ENCODE measurements around the gene ANXA1.

Gene ANXA1

DNA sequence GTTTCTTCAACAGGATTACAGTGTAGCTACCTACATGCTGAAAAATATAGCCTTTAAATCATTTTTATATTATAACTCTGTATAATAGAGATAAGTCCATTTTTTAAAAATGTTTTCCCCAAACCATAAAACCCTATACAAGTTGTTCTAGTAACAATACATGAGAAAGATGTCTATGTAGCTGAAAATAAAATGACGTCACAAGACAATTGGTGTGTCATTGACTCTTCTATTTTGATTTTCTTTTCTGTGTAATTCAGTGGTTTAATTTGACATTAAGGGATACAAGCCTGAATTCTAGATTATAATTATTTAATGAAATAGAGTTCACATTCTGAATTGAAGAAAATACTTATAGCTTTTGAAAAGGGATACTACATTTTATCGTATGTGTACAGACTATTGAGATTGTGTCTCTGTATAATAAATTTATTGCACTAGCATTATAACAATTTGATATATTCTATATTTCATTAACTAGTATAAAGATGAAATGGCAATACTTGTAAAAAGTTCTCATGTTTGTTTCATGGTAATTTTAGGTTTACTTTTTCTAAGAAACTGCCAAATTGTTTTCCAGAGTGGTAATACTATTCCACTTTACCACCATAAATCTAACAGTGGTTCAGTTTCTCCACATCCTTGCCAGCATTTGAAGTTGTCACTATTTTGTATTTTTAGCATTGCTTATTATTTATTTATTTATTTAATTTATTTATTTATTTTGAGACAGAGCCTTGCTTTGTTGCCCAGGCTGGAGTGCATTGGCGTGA is 18.7 kb downstream of the ANXA1 start:
- DNase-seq, result no peak

DNA sequence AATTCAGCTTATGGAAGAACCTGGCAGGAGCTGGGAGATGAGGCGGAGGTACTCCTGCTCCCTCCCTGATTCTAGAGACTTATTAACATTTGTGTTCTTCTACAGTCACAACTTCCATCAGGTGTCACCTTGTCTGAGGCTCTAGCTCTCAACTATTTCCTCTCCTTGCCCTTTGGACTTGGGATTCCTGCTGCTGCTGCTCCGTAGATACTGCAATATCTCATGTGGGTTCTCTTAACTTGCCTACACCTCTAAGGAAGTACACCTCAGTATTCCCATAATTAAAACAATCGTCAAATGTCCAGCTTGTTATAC is 21.2 kb downstream of the ANXA1 start:
- no peak for DNase-seq

DNA sequence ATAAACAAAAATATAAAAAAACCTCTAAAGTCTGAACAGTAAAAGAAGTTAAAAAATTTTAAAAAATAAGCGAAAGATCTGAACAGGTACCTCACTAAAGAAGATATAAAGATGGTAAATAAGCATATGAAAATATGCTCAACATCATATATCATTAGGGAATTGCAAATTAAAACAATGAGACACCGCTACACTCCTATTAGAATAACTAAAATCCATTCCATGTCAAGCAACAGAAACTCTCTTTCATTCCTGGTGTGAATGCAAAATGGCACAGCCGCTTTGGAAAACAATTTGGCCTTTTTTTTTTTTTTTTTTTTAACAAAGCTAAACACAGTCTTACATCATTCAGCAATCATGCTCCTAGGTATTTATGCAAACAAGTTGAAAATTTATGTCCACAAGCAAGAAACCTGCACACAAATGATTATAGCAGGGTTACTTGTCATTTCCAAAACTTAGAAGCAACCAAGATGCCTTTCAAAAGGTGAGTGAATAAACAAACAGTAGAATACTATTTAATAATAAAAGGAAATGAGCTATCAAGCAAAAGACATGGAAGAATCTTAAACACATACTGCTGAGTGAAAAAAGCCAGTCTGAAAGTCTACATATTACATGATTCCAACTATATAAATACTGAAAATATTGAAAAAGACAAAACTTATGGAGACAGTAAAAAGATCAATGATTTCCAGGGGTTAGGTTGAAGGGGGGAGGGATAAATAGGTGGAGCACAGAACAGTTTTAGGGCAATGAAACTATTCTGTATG is 22.1 kb downstream of the ANXA1 start:
- DNase-seq, result no peak

DNA sequence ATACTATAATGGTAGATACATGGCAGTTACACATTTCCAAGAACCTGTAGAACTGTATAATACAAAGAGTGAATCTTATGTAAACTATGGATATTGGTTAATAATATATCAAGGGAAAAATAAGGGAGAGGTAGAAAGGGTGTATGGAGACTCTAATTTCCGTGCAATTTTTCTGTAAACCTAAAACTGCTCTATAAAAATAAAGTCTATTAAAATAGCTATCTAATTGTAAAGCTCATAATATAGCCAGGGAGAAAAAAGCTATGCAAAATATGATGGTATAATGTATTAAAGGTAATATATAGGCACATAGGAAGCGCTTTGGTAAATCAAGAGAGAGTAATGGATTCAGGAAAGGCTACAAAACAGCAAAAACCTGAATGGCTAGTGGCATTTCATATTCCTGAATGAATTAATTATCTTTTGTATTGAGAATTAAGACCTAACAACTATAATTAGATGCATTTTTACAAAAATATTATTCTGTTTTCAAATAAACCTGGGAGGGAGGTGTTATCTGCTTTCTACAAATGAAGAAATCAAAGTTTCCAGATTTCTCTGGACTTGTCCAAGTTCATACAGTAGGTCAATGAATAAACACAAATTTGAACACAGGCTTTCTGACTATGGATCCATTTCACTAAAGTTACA is 22.8 kb downstream of the ANXA1 start:
- DNase-seq, result no peak

DNA sequence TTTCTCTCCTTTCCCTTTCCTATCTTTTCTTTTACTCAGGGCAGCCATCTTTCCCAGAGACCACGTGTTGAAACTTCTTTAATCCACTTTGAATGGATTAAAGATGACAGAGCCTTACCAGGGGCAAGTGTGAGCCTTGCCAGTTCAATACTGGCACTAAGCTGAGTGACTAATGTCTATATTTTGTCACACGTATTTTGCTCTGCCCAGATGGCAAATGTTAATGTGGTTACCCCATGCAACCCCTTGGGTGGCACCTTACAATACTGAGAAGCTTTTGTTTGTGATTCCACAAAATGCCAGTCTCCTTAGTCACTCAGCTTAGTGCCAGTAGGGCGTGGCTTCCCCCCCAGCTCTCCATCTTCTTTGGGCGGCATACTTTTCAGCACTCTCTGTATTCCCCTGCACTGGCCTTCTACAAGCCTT is 24.8 kb downstream of the ANXA1 start:
- DNase-seq, result peak; percentile 44

DNA sequence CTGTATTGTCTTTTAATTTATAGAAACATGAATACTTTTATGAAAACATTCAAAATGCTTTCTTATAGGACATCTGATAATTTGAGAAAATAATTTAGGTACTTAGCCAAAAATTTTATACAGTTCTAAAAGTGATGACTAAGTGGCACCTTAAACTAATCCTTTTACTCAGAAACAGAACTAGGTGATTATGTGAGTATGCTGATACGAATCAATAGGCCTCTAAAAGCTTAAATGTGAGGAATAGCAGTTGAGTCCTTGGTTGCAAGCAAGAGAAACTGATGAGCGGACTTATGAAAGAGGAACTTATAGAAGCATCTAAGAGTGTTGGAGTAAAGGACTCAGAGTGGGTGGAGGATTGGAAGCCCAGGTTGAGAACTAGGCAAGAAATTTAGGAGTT is 26.4 kb downstream of the ANXA1 start:
- DNase-seq, result no peak

DNA sequence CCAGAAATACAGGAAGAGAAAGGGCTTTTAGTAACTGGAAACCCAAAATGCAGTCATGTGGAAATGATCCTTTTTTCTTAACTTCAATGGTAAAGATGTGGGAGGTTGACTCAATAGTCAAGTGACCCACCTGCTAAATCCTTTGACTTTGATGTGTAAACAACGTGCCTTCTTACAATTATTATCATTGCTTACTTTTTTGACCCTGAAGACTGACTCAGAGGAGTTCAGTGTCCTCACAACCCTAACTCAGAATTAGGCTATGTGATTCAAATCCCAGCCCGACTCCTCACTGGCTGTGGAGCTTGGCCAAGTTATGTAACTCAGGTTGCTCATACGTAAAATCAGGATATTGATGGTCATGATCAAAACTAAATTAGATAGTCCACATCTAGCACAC is 27.9 kb downstream of the ANXA1 start:
- DNase-seq, result peak; percentile 16

DNA sequence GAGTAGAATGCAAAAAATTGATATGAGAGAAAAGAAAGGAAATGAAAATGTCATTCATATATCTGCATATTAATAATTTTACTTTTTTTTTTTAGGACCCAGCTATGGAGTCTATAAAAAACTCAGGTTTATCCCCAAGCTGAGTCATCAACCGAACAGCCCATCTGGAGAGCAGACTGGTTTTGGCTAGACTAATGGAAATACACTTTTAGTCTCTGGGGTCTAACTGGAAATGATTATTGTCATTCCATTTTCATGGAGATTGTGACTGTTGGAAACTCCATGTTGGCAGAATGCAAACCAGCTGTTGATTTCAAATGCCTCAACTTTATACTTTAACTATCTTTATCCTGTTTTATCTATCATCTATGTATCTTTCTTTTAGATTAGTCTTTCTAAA is 28.7 kb downstream of the ANXA1 start:
- DNase-seq, result no peak

DNA sequence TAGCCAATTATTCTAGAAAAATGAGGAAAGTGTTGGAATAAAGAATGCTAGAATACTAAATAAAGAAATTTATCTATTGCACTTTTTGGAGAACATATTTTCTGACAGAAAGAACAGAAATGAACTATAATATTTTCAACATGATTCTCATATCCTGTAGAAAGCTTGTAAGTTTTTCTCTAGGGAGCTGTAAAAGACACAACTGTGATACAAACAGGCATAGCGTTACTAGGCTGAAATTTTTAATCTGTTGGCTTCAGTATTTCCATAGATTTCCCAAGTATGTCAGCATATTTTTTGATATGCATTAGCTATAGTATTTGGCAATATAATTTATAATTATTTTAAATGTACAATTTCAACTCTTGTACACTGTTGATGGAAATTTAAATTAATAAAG is 31.3 kb downstream of the ANXA1 start:
- DNase-seq, result no peak

DNA sequence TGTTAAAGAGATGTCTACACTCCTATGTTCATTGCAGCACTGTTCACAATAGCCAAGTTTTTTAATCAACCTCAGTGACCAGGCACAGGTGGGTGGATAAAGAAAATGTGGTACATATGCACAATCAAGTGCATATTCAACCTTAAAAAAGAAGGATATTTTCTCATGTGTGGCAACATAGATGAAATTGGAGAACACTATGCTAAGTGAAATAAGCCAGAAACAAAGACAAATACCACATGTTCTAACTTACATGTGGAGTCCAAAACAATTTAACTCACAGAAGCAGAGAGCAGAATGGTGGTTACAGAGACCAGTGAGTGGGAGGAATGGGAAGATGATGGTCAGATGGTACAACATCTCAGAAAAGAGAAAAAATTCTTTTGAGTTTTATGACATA is 31.8 kb downstream of the ANXA1 start:
- no peak for DNase-seq

DNA sequence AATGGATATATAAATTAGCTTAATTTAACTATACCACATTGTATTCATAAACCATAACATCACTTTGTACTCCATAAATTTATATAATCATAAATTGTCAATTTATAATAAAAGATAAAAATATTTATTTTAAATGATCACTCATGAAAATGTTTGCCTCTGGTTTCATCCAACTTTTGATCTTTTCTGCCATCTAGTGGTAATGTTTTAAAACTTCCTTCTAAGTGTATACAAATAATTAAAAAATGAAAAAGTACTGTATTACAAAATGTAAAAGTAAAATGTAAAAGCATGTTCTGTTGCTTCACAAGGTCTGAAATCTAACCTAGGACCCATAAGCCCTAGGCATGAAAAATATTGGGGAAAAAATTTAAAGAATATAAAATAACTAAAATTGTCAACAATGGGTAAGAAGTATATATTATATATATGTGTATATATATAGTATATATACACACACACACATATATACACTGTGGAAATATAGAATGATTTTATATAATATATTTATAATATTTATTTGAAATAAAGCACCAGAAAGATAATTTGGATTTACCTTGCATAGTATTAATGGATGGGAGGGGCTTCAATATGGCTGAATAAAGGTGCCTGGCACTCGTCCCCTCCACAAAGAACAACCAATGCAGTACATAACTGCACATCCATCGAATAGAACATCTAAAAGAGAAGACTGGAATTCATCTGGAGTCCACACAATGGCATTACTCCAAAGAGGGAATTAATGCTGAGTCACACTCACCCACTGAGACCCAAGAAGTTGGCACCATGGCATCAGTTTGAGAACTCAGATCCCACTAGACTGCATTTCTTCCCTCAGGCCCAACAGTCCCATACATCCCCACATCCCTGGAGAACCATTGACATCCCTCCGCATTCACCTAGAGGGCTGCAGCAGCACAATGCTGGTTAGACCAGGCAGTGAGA is 32.5 kb downstream of the ANXA1 start:
- no peak for DNase-seq

DNA sequence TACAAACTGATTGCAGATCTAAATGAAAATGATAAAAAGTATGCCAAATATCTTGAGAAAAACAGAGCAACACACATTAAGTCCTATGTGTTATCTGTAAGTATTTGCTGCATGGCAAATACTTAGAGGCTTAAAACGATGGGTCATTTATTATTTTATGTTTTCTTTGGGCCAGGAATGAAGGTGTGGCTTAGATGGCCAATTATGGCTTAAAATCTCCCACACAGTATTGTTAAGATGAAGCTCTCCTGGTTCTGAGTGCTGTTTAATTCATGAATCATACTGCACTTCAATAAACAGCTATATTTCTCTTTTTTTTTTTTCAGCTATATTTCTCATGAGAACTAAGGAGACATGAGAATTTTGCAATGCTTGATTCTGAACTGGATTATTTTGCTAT is 39.4 kb downstream of the ANXA1 start:
- DNase-seq, result peak; percentile 15

DNA sequence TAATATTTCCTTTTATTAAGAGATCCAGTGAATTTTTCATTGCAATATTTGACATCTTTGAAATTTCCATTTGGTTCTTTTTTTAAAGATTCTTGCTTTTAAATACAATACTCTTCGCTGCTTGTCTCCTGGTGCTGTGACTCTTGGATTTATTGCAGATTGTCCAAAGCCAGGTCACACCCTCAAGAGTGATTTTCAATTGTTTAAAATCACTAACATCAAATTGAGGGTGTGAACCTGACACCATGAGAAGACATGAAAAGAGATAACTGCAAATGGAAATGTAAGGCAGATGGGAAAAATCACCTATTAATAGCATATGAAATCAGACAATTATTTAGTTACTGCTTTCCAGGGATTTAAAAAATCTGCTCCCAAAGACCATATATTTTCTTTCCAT is 42.6 kb downstream of the ANXA1 start:
- no peak for DNase-seq

DNA sequence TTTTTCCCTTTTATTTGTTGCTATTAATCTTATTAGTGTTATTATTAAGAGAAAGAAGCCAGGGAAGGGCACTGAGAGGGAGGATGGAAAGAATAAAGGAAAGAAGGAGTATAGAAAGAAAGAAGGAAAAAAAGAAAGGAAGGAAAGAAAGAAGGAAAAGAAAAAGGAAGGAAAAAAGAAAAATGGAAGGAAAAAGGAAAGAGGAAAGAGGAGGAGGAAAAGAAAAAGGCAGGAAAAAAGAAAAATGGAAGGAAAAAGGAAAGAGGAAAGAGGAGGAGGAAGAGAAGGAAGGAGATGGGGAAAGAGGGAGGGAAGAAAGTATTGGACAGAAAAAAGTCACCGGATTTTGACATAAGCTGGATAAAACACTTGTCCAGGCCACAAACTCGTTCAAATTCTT is 47.8 kb downstream of the ANXA1 start:
- DNase-seq, result no peak

DNA sequence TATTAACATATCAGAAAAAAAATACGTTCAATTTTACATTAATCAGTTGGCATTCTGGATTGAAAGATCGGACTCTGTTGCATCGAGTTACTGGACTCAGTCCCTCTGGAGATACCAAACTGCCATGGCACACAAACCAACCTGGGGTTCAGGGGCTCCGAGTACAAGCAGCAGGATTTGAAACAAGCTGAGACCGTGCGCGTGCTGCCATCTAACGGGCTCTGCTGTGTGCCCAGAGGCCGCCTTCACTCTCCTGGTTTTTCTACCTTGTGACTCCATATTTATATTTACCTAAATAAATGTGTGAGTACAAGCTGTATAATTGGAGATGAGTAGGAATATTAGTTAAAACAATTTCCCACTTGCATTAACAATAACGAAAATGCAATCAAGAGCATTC is 48.2 kb downstream of the ANXA1 start:
- no peak for DNase-seq

DNA sequence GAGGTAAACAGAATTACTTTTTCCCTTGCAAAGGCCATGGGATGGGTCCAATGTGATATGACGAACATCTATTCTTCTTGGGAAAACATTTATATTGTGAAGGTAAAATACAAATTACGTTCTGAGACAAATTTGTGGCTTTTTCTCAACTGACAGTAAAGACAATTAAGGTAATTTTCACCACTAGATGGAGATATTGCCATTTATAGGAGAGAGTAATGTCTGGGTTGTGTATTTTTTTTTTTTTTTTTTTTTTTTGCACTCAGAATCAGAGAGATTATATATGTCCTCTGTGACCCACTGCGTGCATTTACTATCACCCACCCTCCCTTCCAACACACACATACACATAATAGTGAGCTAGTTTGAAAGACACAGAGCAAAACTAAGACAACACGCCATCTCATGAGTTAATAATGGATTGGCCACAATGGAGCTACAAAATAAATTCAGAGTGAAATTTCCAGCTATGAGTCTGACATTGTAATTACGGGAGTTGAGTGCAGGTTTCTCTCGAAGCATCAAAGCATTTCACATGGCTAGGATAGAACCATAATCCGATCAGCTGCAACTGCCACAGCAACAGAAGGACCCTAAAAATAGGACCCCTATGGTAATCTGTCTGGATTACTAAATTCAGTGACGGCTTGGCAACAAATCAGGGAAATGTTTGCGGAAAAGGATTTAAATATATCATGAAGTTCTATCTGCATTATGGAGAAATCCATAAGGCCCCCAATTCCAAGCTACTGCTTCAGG is 49.2 kb downstream of the ANXA1 start:
- no peak for DNase-seq

DNA sequence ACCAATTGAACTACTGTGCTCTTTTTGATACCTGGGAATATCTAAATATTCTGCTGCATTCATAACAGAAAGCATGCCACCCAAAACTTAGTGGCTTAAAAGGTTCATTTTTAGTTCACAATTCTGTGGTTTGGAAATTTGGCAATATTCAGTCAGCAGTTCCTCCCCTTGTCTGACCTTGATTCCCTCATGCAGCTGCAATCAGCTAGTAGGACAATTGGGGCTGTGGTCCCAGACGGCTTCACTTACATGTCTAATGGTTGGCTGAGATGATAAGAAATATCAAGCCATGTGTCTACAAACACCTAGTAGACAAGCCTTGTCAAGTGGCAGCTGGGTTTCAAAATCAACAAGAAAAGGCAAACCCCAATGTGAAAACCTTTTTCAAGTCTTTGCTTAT is 51.3 kb downstream of the ANXA1 start:
- DNase-seq, result no peak

DNA sequence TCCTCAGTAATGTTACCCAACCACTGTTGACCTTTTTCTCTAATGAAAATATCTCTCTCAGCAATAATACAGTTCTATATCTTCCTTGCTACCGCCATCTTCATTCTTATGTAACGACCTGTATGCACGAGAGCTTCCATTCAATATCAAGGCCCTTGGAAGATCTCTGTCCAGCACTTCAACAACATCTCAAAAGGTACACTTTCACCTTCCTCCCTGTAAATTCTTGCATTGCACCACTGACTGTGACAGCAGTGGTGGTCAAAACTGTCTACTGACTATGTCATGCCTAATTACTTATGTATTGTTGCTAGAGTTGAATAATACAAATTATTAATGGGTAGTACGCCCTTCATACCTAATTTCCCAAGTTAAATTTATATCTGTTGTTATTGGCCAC is 53.3 kb downstream of the ANXA1 start:
- DNase-seq, result no peak

DNA sequence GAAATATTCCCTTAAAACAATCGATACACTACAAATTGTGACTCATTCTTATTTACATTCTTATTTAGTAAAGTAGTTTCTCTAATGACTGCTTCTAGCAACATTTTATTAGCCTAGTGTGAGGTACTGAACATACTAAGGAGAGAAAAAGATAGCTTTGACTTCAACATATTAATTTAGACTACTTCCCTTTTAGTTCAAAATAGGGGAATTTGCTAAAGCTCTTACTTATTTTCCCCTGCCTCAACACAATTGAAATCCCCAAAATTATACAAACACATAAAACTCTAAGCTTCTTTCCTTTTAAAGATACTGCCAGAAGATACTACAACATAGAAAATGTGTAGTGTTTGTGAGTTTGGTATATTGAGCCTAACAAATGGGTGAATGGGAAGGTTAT is 55.2 kb downstream of the ANXA1 start:
- DNase-seq, result no peak

DNA sequence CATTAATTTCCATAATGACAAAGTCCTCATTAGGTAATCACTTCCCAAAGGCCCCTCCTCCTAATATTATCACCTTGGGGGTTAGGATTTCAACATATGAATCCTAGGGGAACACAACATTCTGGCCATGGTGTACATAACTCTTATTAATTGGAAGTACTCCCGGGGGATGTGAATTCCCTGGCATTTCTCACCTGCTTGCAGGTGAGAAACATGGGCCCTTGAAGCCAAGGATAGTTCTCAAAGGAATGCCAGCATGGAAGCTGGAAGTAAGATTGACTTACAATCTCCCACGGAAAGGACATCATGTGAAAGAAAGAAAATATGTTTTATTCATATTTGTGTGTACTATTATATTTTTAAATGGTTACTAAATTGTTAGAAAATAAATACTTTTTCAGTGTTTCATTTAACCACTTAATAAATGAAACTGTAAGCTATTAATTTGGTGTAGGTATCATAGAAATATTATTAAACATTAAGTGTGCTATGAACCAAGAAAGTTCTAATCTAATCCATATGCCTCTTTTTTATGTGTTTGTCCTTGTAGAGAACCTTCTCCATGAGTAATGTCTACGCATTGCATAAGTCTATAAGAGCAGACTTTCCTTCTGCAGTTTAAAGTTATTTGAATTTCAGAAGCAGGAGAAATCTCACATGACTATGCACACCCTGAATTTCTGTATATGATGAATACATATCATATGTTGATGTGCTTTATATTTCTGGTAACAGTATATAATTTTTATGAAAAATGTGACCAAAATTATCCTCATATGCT is 59.4 kb downstream of the ANXA1 start:
- no peak for DNase-seq

DNA sequence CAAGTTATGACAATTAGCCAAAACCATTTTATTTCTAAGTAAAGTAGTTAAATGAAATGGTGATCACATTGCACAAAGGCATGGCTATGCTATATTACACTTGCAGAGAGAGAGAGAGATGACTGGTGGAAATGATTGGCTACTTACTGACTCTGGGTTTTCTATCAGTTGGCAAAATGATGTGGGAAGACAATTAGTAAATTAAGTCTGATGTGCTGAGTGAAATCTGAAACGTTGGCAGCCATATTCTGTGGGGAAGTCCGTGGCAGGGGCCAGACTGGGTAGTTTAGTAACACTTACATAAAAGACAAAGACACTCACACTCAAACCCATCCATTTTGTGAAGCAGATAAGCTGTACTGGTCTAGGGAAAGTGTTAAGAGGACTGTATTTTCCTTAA is 61.6 kb downstream of the ANXA1 start:
- DNase-seq, result no peak

DNA sequence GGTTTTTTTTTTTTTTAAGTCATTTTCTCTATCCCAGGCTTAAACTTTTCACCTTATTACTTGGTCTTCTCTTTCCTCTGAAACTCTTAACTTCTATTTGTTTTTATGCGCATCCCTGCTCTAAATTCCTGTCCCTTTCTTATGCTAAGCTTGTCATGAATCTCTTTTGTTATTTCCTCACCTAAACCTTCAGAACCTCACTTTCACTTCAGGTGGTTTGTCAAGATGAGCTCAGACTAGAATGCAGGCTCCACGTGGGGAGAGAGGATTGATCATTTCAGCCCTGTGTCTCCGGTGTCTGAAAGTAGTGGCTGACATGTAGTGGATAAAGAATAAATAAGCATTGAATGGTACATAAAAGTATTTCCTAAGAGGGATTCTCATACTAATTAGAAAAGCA is 63.6 kb downstream of the ANXA1 start:
- DNase-seq, result no peak

Measured in NCI-H226 (cell line).